Keratinocyte (primary cell): ENCODE data around the gene TMEM147.

Experiments used
- CTCF ChIP-seq, 3 experiments: IDR thresholded peaks in 1 of 3; conservative IDR thresholded peaks in 1 of 3; optimal IDR thresholded peaks in 1 of 3; 2 replicates in 2 of 3; 3 replicates in 1 of 3; pipeline versions ENCODE3 to v1.5.1; 2011; ENCODE audit warnings: low read length in 3 of 3, mild to moderate bottlenecking in 3 of 3, moderate library complexity in 2 of 3, control low read depth in 1 of 3, inconsistent platforms in 1 of 3; ENCODE audit not compliant: insufficient read depth in 2 of 3; ENCODE audit errors: extremely low read depth in 1 of 3
- EZH2 ChIP-seq: IDR thresholded peaks from one replicate; pipeline ENCODE4 v1.6.1; 2012; ENCODE audit warnings: inconsistent platforms, mild to moderate bottlenecking, low read length, moderate library complexity

- no peak for TF ChIP-seq CTCF (optimal IDR thresholded peaks at IDR 0.05 in 1 of 3, IDR thresholded peaks at IDR 0.05 in 1 of 3, conservative IDR thresholded peaks at IDR 0.05 in 1 of 3; ENCODE audit: extremely low read depth in 1 of 3, insufficient read depth in 2 of 3, low read length in 3 of 3)
- TF ChIP-seq EZH2 = no peak
These were observed 16.0 kb downstream of the TMEM147 start for GRCh38 chr19:35561436-35561835.
